SKM-1 treated with dmso at 0.1 percent for 144 hours (cell line): ENCODE measurements around the gene SENP1.

Experiments used
- DNase-seq: peaks from one replicate; lab custom pipeline; 2025; ENCODE audit not compliant: unreplicated experiment; lab: John Stamatoyannopoulos, UW

Gene SENP1

GRCh38 chr12:48068457-48068856, 37.4 kb downstream of the SENP1 start:
- no peak for DNase-seq

- DNase-seq: no peak
These were observed 38.5 kb downstream of the SENP1 start for GRCh38 chr12:48067250-48067938.

GRCh38 chr12:48065041-48065440, 40.8 kb downstream of the SENP1 start:
- DNase-seq: no peak

- DNase-seq: no peak
These were observed 42.3 kb downstream of the SENP1 start for GRCh38 chr12:48063530-48063929.

GRCh38 chr12:48061938-48062719, 43.8 kb downstream of the SENP1 start:
- DNase-seq: no peak

- no peak for DNase-seq
These were observed 45.4 kb downstream of the SENP1 start for GRCh38 chr12:48060474-48060873.

- no peak for DNase-seq
These were observed 47.1 kb downstream of the SENP1 start for GRCh38 chr12:48058771-48059170.

GRCh38 chr12:48054955-48055821, 50.7 kb downstream of the SENP1 start:
- no peak for DNase-seq

- no peak for DNase-seq
These were observed 52.0 kb downstream of the SENP1 start for GRCh38 chr12:48053883-48054282.

- DNase-seq: no peak
These were observed 52.8 kb downstream of the SENP1 start for GRCh38 chr12:48053122-48053521.

GRCh38 chr12:48051681-48052080, 54.2 kb downstream of the SENP1 start:
- DNase-seq: no peak

- no peak for DNase-seq
These were observed 55.7 kb downstream of the SENP1 start for GRCh38 chr12:48050174-48050573.

- no peak for DNase-seq
These were observed 59.8 kb downstream of the SENP1 start for GRCh38 chr12:48045965-48046518.

- no peak for DNase-seq
These were observed 60.6 kb downstream of the SENP1 start for GRCh38 chr12:48045061-48045846.

GRCh38 chr12:48044396-48044795, 61.5 kb downstream of the SENP1 start:
- no peak for DNase-seq

- no peak for DNase-seq
These were observed 62.1 kb downstream of the SENP1 start for GRCh38 chr12:48043771-48044170.

- no peak for DNase-seq
These were observed 64.1 kb downstream of the SENP1 start for GRCh38 chr12:48041591-48042423.

- DNase-seq: no peak
These were observed 65.5 kb downstream of the SENP1 start for GRCh38 chr12:48040354-48040753.

GRCh38 chr12:48039151-48039550, 66.7 kb downstream of the SENP1 start:
- no peak for DNase-seq

- DNase-seq: no peak
These were observed 67.8 kb downstream of the SENP1 start for GRCh38 chr12:48038085-48038484.
